Heart left ventricle (tissue), 16 donors: ENCODE results near the gene ALDH3B2. TPM values are rescaled to one million over a fixed set of nuclear protein-coding genes. Genes with fewer than 3 reads are reported as not detected.
"Not testable (repeated sequence)": the region's sequence is repeated elsewhere in the genome, so short reads cannot be mapped to it uniquely, and the experiment has no call there.

Source experiments
- ATAC-seq, 4 donors: fragments of 200-7000 bp; cut with Tn5 transposase; one replicate each; pipeline ENCODE4 v1.9.1; 2020 to 2022; ENCODE audit warnings: moderate library complexity in 4 of 4, mild to moderate bottlenecking in 3 of 4, moderate number of reproducible peaks in 1 of 4
- DNase-seq, 5 donors: peaks; one replicate each; pipeline ENCODE4 v3.0.0-alpha.2; 2020
- H3K27ac ChIP-seq, 12 donors: fragments of 200-600 bp; sonication (generic) in 4 of 12; one replicate each; pipeline versions ENCODE4 v1.5.0 to v1.8.0; 2016 to 2022; ENCODE audit warnings: mild to moderate bottlenecking in 2 of 12
- H3K27me3 ChIP-seq, 9 donors: fragments of 200-600 bp; sonication (generic) in 2 of 9; one replicate each; pipeline versions ENCODE4 v1.5.1 to v1.8.0; 2016 to 2022; ENCODE audit warnings: mild to moderate bottlenecking in 3 of 9
- H3K36me3 ChIP-seq, 9 donors: fragments of 200-600 bp; sonication (generic) in 2 of 9; one replicate each; pipeline versions ENCODE4 v1.5.0 to v1.8.0; 2018 to 2022; ENCODE audit warnings: mild to moderate bottlenecking in 2 of 9
- H3K4me1 ChIP-seq, 12 donors: fragments of 200-600 bp; sonication (generic) in 4 of 12; one replicate each; pipeline versions ENCODE4 v1.5.0 to v1.8.0; 2016 to 2022; ENCODE audit warnings: mild to moderate bottlenecking in 3 of 12
- H3K4me3 ChIP-seq, 12 donors: fragments of 200-600 bp; sonication (generic) in 4 of 12; one replicate each; pipeline versions ENCODE4 v1.5.0 to v1.8.0; 2017 to 2022; ENCODE audit warnings: mild to moderate bottlenecking in 9 of 12, moderate library complexity in 4 of 12
- H3K9me3 ChIP-seq, 12 donors: fragments of 200-600 bp; sonication (generic) in 4 of 12; one replicate each; pipeline versions ENCODE4 v1.5.0 to v1.8.0; 2016 to 2022; ENCODE audit warnings: mild to moderate bottlenecking in 1 of 12
- POLR2A ChIP-seq, 2 donors: fragments of 450-650 bp; IDR thresholded peaks; one replicate each; pipeline ENCODE4 v1.6.1; 2017; ENCODE audit warnings: antibody characterized with exemption in 2 of 2, mild to moderate bottlenecking in 2 of 2, moderate library complexity in 2 of 2
- WGBS, 4 donors: extraction: QIAGEN DNeasy Blood & Tissue Kit in 2 of 4; methylation state at CpG; one replicate each; pipeline versions ENCODE4 v1.1.5 to v1.1.7; 2013 to 2018; 5-methylcytosine and 5-hydroxymethylcytosine counted together
- intact Hi-C, 10 donors: fragments of 100-400 bp; cut with DNase I; formaldehyde crosslinking; loops; one replicate each; pipeline versions ENCODE4 v1.11.1 to v1.14.2; 2022
- polyA plus RNA-seq, 2 donors: library from polyadenylated mRNA; stranded (reverse); fragments of 200-250 nt; gene quantifications; one replicate each; pipeline ENCODE4 v1.2.3, GENCODE V29; 2013
- total RNA-seq, 9 donors: library from RNA; depleted of rRNA in 2 of 9; stranded (reverse); fragments of >200 nt in 2 of 9; fragmentation: NEBNext Ultra II Directional in 3 of 9; extraction: Animal tissue kit (Norgen Biotek cat#: 25700) in 3 of 9; gene quantifications; one replicate each; pipeline versions ENCODE4 v1.1.0 to v1.2.4, GENCODE V29; 2016 to 2023
- TF ChIP-seq, protein P1 (sequence below), 12 donors: fragments of 200-600 bp; sonication (generic) in 4 of 12; IDR thresholded peaks; one replicate each; pipeline versions ENCODE4 v1.5.0 to v1.8.0; 2018 to 2022; ENCODE audit warnings: antibody characterized with exemption in 12 of 12, mild to moderate bottlenecking in 5 of 12
- donor health status: ischemic (EF 13 %, LVEDD 7.1; RV severe dilation, severe dysfunction).
- donor health status: healthy with polysubstance abuse.
- donor health status: DM: no; HTN: yes; CAD: no.
- donor health status: DM: no; HTN: no; CAD: no.
- donor health status: ischemic (EF 25% LVEDD 6.9; RV normal size, moderate dysfunction).
- donor health status: ischemic (EF 25% LVEDD 5.7; RV mildly dilated, moderate dysfunction).
- donor health status: healthy.
- donor health status: DM: yes; HTN: yes; CAD: no.
- donor health status: ischemic (EF 35%, LVEDD 5.7; RV mildly dilated, moderate dysfunction).
- donor health status: nonischemic (EF 11% LVEDD 7.7; RV severe dilation, severe dysfunction).
- donor health status: DM: yes; HTN: yes; CAD: no.
- donor health status: PGD.
- donor health status: ischemic (EF 29% LVEDD 5.4; RV normal size, mild dysfunction).
- donor health status: nonischemic (EF 23%, LVEDD 6.1; RV moderate dilation, normal function).

ALDH3B2 gene
- total and polyA plus RNA-seq, 11 donors: not detected

DNA sequence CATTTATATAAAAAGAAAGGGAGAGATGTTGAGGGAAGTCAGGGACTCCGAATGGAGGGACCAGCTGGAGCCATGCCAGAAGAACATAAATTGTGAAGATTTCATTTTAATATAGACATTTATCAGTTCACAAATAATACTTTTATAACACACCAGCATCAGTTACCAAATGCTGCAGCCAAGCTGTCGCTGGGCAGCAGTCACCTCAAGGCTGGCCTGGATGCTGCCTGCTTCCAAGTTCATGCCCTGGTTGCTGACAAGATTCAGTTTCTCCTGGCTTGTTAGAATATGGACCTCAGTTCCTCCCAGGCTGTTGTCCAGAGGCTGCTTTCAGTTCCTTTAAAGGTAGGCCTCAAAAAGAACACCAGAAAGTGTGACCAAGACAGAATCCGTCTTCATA, 30.8 kb upstream of the ALDH3B2 start:
- no peaks in the 10 kb centered on the region for H3K4me1 ChIP-seq
- no peaks in the 10 kb centered on the region for H3K9me3 ChIP-seq
- intact Hi-C loops: no loop called here
- TF ChIP-seq, protein P1, sequence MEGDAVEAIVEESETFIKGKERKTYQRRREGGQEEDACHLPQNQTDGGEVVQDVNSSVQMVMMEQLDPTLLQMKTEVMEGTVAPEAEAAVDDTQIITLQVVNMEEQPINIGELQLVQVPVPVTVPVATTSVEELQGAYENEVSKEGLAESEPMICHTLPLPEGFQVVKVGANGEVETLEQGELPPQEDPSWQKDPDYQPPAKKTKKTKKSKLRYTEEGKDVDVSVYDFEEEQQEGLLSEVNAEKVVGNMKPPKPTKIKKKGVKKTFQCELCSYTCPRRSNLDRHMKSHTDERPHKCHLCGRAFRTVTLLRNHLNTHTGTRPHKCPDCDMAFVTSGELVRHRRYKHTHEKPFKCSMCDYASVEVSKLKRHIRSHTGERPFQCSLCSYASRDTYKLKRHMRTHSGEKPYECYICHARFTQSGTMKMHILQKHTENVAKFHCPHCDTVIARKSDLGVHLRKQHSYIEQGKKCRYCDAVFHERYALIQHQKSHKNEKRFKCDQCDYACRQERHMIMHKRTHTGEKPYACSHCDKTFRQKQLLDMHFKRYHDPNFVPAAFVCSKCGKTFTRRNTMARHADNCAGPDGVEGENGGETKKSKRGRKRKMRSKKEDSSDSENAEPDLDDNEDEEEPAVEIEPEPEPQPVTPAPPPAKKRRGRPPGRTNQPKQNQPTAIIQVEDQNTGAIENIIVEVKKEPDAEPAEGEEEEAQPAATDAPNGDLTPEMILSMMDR (IDR thresholded peaks at IDR 0.05): no peak
- no peak for TF ChIP-seq POLR2A (IDR thresholded peaks at IDR 0.05)
- no peak overlapping the region for H3K27ac ChIP-seq
- H3K27me3 ChIP-seq: peaks cover 0 to 4% (median 0%) of the 10 kb centered on the region in 9 donors
- H3K36me3 ChIP-seq: no peaks in the 10 kb centered on the region
- ATAC-seq (no peak), DNase-seq (no peak)
- H3K4me3 ChIP-seq: no peak overlapping the region
- WGBS, 4 donors: 84 to 89% (median 87%) methylated on average over 3 of the region's 3 CpGs

DNA sequence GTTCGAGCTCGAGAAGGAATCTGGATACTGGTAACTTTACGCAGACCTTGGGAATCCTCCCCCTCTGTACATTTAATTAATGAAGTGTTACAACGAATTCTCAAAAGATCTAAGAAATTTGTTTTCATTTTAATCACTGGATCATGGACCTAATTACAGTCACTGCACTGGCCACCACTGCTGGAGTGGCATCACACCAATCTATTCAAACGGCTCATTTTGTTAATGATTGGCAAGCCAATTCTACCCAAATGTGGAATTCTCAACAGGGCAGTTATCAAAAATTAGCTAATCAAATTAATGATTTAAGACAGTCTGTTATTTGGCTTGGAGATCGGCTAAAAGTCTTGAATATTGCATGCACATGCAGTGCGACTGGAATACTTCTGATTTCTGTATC, 30.1 kb upstream of the ALDH3B2 start:
- Histone ChIP-seq H3K36me3 (no peaks in the 10 kb centered on the region), H3K27ac (no peak overlapping the region), H3K4me3 (no peak overlapping the region), H3K9me3 (no peaks in the 10 kb centered on the region), H3K4me1 (no peaks in the 10 kb centered on the region), H3K27me3 (peaks cover 0 to 7% (median 0%) of the 10 kb centered on the region in 9 donors)
- TF ChIP-seq, protein P1 (IDR thresholded peaks at IDR 0.05): no peak
- TF ChIP-seq POLR2A (IDR thresholded peaks at IDR 0.05): no peak
- ATAC-seq: no peak
- DNase-seq: no peak
- intact Hi-C loops: no loop called here
- 78 to 90% (median 89%) methylated on average over 7 of the region's 7 CpGs for WGBS, 4 donors

DNA sequence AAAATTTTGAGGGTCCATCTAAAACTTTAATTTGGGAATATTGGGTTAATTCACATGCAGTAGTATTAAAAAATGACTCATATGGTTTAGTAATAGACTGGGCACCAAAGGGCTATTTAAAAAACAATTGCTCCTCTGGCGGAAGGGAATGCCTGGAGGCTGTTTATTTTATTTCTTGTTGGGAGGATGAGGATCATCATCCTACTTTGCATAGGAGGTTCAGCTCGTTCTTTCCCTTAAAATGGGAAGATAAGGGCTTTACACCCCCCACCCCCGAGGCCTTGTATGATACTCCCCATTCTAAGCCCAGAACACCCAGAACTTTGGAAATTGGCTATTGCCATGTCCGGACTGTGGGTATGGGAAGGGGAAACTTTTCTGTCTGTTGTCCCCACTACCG, 29.3 kb upstream of the ALDH3B2 start:
- H3K36me3 ChIP-seq, ATAC-seq, H3K27ac ChIP-seq, H3K9me3 ChIP-seq, H3K4me3 ChIP-seq, intact Hi-C loops, H3K4me1 ChIP-seq, DNase-seq: not testable (repeated sequence)
- WGBS, 4 donors: 58 to 67% (median 63%) methylated on average over 5 of the region's 5 CpGs
- peaks cover 0 to 11% (median 0%) of the 10 kb centered on the region in 9 donors for H3K27me3 ChIP-seq

DNA sequence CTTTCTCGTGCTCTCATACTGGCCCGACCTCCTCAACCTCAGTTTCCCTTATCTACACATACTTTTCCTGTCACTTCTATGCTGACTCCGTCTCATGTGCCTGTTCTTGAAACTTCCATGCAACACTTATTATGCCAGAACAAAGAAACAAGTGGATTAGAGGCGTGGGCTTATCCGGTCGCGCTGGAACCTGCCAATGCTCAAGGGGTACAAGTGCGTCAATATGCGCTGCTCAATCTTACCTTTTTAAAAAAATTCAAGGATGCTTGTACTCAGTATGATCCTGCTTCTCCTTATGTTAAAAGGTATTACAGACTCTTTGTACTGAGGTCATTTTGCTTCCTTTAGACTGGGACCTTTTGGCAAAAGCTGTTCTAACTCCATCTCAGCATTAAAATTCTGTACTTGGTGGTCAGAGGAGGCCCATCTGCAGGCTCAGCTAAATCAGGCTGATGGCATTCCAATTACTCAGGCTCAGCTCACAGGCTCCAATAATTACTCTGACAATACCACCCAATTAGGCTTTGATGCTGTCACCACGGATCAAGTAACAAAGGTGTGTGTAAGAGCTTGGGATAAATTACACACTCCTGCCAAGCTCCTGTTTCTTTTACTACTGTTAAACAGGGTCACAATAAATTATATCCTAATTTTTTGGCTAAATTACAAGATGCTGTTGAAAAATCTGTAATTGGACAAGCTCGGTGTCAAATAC, 26.3 kb upstream of the ALDH3B2 start:
- H3K9me3 ChIP-seq: no peaks in the 10 kb centered on the region
- peaks cover 0 to 11% (median 0%) of the 10 kb centered on the region in 9 donors for H3K27me3 ChIP-seq
- no peak overlapping the region for H3K4me3 ChIP-seq
- no peaks in the 10 kb centered on the region for H3K4me1 ChIP-seq
- DNase-seq (no peak), ATAC-seq (no peak)
- intact Hi-C loops: no loop called here
- TF ChIP-seq, protein P1 (IDR thresholded peaks at IDR 0.05): no peak
- no peak for TF ChIP-seq POLR2A (IDR thresholded peaks at IDR 0.05)
- no peaks in the 10 kb centered on the region for H3K36me3 ChIP-seq
- H3K27ac ChIP-seq: no peak overlapping the region
- 78 to 86% (median 85%) methylated on average over 11 of the region's 11 CpGs for WGBS, 4 donors

GRCh38 chr11:67700141-67700540, 25.7 kb upstream of the ALDH3B2 start:
- Histone ChIP-seq H3K9me3 (no peaks in the 10 kb centered on the region), H3K27ac (no peak overlapping the region), H3K4me3 (no peak overlapping the region), H3K4me1 (no peaks in the 10 kb centered on the region), H3K36me3 (no peaks in the 10 kb centered on the region), H3K27me3 (peaks cover 0 to 11% (median 0%) of the 10 kb centered on the region in 9 donors)
- TF ChIP-seq, protein P1 (IDR thresholded peaks at IDR 0.05): no peak
- no peak for TF ChIP-seq POLR2A (IDR thresholded peaks at IDR 0.05)
- DNase-seq (no peak), ATAC-seq (no peak)
- 63 to 81% (median 67%) methylated on average over 10 of the region's 10 CpGs for WGBS, 4 donors
- intact Hi-C loops: no loop called here
